ENCODE data around the gene POLR3B.

- TF ChIP-seq MAX (IDR thresholded peaks at IDR 0.05) (no peak), CTCF (IDR thresholded peaks at IDR 0.05; ENCODE audit: low read depth, low read length, missing input control) (no peak), TAF1 (conservative IDR thresholded peaks at IDR 0.05) (no peak)
Observed at GRCh38 chr12:106522708-106523107, 165.2 kb downstream of the POLR3B start.

Data from liver (tissue), 3 donors.